ENCODE results near the gene TMEM178A.

Gene TMEM178A

GRCh38 chr2:39629646-39630045, 36.1 kb upstream of the TMEM178A start:
- no peaks in the 10 kb centered on the region for H4K20me1 ChIP-seq
- no peak overlapping the region for H3K4me3 ChIP-seq

DNA sequence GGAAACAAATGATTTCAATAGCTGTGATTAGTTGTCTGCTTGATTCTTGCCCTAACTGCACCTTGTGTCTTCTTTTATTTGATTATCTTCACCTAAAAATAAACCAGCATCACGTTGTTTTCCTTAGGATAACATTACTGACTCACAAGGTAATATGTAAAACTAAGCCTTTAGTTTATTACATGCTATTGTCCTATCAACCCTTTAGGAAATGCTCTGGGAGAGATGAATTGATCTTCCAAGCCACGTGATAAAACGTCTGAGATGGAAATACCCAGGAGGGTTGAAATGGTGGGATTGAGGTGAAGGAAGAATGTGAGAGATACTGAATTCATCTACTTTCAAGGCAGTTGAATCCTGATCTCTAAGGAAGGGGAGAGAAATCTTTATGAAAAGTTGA, 34.5 kb upstream of the TMEM178A start:
- H3K36me3 ChIP-seq: no peaks in the 10 kb centered on the region
- H3K27ac ChIP-seq: no peak overlapping the region
- no peaks in the 10 kb centered on the region for H3K27me3 ChIP-seq
- H4K20me1 ChIP-seq: no peaks in the 10 kb centered on the region
- H3K4me3 ChIP-seq: no peak overlapping the region
- no peak for TF ChIP-seq Cebpa-rat (IDR thresholded peaks at IDR 0.05)
- 0 out of 2 replicates have a peak, but pooled peaks cover 11% of the 10 kb centered on the region for H3K9me3 ChIP-seq
- no peak overlapping the region for H3K9ac ChIP-seq
- no peak overlapping the region for H3K4me2 ChIP-seq
- H3K4me1 ChIP-seq: no peaks in the 10 kb centered on the region

More at GRCh38 chr2:39629646-39630045, 36.1 kb upstream of the TMEM178A start:
- Histone ChIP-seq H3K9ac (no peak overlapping the region), H3K27ac (no peak overlapping the region), H3K27me3 (no peaks in the 10 kb centered on the region), H3K36me3 (no peaks in the 10 kb centered on the region), H3K9me3 (0 out of 2 replicates have a peak, but pooled peaks cover 11% of the 10 kb centered on the region), H3K4me2 (no peak overlapping the region), H3K4me1 (no peaks in the 10 kb centered on the region)
- no peak for TF ChIP-seq Cebpa-rat (IDR thresholded peaks at IDR 0.05)

DNA sequence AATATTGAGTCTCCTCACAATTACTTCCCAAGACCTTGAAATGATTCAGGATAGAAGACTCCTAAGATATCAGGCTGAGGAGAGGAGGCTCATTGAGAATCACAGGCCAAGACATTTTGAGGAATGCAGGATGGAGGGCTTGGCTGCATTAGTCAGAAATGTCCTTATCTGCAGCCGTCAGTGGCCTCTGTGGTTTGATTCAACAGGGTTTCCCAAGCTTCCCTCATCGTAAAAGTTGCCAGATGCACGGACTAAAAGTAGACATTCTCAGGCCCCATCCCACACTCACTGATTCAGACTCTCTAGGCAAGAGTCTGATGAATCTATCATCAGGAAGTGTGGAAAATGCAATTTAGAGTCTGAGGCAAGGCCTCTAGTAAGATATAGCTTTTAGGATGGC, 34.0 kb upstream of the TMEM178A start:
- Histone ChIP-seq H3K4me2 (no peak overlapping the region), H3K36me3 (no peaks in the 10 kb centered on the region), H3K9ac (no peak overlapping the region), H4K20me1 (no peaks in the 10 kb centered on the region), H3K4me1 (no peaks in the 10 kb centered on the region), H3K4me3 (no peak overlapping the region), H3K27ac (no peak overlapping the region), H3K27me3 (no peaks in the 10 kb centered on the region), H3K9me3 (0 out of 2 replicates have a peak, but pooled peaks cover 11% of the 10 kb centered on the region)
- no peak for TF ChIP-seq Cebpa-rat (IDR thresholded peaks at IDR 0.05)

DNA sequence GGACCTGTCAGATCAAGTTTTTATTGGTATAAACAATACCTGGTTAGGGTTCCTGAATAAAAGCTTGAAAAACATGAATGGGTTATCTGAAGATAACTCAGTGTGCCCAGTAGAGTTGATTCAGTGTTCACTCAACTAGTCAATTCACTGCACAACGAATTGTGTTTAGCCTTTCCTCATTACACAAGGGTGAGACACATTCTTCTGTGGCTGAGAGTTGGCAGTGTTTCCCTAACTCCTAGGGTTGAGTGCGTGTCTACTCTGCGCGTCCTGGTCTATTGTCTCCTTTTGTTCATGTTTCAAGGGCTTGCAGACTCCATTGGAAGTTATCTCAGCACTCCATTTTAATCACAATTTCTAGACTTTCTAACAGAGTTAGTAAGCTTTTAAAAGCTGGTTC, 32.8 kb upstream of the TMEM178A start:
- Histone ChIP-seq H3K4me2 (no peak overlapping the region), H4K20me1 (no peaks in the 10 kb centered on the region), H3K4me1 (no peaks in the 10 kb centered on the region), H3K4me3 (no peak overlapping the region), H3K27ac (no peak overlapping the region), H3K9ac (no peak overlapping the region), H3K27me3 (no peaks in the 10 kb centered on the region), H3K9me3 (0 out of 2 replicates have a peak, but pooled peaks cover 11% of the 10 kb centered on the region), H3K36me3 (no peaks in the 10 kb centered on the region)
- no peak for TF ChIP-seq Cebpa-rat (IDR thresholded peaks at IDR 0.05)

DNA sequence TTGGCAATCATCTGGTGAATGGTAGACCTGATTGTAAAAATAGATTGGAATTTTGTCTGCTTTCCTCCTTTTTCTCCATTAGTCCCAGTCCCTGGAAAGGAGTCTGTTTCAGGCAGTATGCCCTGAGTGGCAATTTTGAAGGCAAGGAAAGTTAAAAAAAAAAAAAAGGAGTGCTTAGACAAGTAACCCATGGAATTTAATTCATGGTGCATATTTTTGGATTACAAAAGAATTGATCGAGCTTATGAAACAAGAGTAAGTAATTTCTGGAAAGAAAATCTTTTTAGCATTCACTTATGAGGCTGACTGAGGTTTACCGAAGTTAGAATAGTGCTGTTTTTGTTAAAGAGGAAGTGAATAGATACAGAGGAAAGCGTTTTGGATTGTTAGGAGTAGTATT, 29.4 kb upstream of the TMEM178A start:
- Histone ChIP-seq H3K4me3 (no peak overlapping the region), H4K20me1 (no peaks in the 10 kb centered on the region), H3K27ac (no peak overlapping the region), H3K4me1 (no peaks in the 10 kb centered on the region), H3K36me3 (no peaks in the 10 kb centered on the region), H3K9ac (no peak overlapping the region), H3K4me2 (no peak overlapping the region), H3K9me3 (no peaks in the 10 kb centered on the region), H3K27me3 (no peaks in the 10 kb centered on the region)
- no peak for TF ChIP-seq Cebpa-rat (IDR thresholded peaks at IDR 0.05)

DNA sequence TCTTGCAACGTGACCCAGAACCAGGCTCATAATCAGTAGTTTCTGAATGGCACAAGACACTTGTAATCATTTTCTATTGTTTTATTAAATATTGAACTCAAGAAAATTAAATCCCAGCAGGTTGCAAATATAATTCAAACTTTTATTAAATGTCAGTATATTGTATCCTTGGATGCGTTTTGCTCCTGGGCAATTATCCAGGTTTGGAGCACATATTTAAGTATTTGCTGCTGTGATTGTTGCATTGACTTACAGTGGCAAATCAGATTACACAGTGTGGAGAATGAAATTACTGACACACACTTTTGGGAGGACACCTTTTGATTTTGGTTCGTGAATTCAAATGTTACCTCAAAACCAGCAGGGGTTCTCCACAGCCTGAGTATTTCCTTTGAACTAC, 27.1 kb upstream of the TMEM178A start:
- no peaks in the 10 kb centered on the region for H3K36me3 ChIP-seq
- H3K9ac ChIP-seq: no peak overlapping the region
- no peaks in the 10 kb centered on the region for H3K9me3 ChIP-seq
- no peaks in the 10 kb centered on the region for H4K20me1 ChIP-seq
- H3K4me2 ChIP-seq: no peak overlapping the region
- H3K27me3 ChIP-seq: no peaks in the 10 kb centered on the region
- H3K4me3 ChIP-seq: no peak overlapping the region
- no peak for TF ChIP-seq Cebpa-rat (IDR thresholded peaks at IDR 0.05)
- H3K27ac ChIP-seq: no peak overlapping the region
- no peaks in the 10 kb centered on the region for H3K4me1 ChIP-seq

GRCh38 chr2:39640107-39640506, 25.6 kb upstream of the TMEM178A start:
- Histone ChIP-seq H3K4me2 (no peak overlapping the region), H3K9ac (no peak overlapping the region), H3K27ac (no peak overlapping the region), H3K9me3 (no peaks in the 10 kb centered on the region), H3K4me1 (no peaks in the 10 kb centered on the region), H3K4me3 (no peak overlapping the region), H4K20me1 (no peaks in the 10 kb centered on the region), H3K27me3 (no peaks in the 10 kb centered on the region), H3K36me3 (no peaks in the 10 kb centered on the region)
- no peak for TF ChIP-seq Cebpa-rat (IDR thresholded peaks at IDR 0.05)

GRCh38 chr2:39640681-39641080, 25.0 kb upstream of the TMEM178A start:
- no peaks in the 10 kb centered on the region for H4K20me1 ChIP-seq
- no peak overlapping the region for H3K9ac ChIP-seq
- no peak overlapping the region for H3K4me2 ChIP-seq
- no peak overlapping the region for H3K4me3 ChIP-seq
- H3K27me3 ChIP-seq: no peaks in the 10 kb centered on the region
- no peak for TF ChIP-seq Cebpa-rat (IDR thresholded peaks at IDR 0.05)
- no peaks in the 10 kb centered on the region for H3K4me1 ChIP-seq
- H3K9me3 ChIP-seq: no peaks in the 10 kb centered on the region
- H3K36me3 ChIP-seq: no peaks in the 10 kb centered on the region
- no peak overlapping the region for H3K27ac ChIP-seq

DNA sequence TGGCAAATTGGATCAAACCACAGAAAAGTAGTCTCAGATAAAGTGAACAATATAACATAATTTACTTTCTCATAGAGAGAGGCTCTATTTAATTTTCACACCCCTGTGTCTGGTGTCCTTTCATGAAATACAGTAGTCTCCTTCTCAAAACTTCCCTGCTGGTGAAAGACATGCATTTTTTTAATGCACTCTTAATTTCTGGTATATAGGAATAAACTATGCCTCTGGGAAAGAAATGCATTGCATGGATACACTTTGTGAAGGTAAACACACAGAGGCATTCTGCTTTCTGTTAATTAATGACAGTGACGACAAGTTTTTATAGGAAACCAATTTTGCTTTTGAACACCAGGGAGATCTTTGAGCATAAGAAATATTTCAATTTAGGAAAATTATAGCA, 24.1 kb upstream of the TMEM178A start:
- Histone ChIP-seq H3K4me1 (no peaks in the 10 kb centered on the region), H3K9me3 (no peaks in the 10 kb centered on the region), H3K4me2 (no peak overlapping the region), H3K4me3 (no peak overlapping the region), H3K27me3 (no peaks in the 10 kb centered on the region), H3K27ac (no peak overlapping the region), H4K20me1 (no peaks in the 10 kb centered on the region), H3K9ac (no peak overlapping the region), H3K36me3 (no peaks in the 10 kb centered on the region)
- no peak for TF ChIP-seq Cebpa-rat (IDR thresholded peaks at IDR 0.05)

GRCh38 chr2:39642051-39642718, 23.5 kb upstream of the TMEM178A start:
- Histone ChIP-seq H3K9ac (no peak overlapping the region), H3K4me2 (no peak overlapping the region), H3K4me3 (no peak overlapping the region), H3K4me1 (no peaks in the 10 kb centered on the region), H3K27ac (no peak overlapping the region), H3K9me3 (no peaks in the 10 kb centered on the region), H4K20me1 (no peaks in the 10 kb centered on the region), H3K27me3 (no peaks in the 10 kb centered on the region), H3K36me3 (no peaks in the 10 kb centered on the region)
- TF ChIP-seq Cebpa-rat (IDR thresholded peaks at IDR 0.05): no peak

DNA sequence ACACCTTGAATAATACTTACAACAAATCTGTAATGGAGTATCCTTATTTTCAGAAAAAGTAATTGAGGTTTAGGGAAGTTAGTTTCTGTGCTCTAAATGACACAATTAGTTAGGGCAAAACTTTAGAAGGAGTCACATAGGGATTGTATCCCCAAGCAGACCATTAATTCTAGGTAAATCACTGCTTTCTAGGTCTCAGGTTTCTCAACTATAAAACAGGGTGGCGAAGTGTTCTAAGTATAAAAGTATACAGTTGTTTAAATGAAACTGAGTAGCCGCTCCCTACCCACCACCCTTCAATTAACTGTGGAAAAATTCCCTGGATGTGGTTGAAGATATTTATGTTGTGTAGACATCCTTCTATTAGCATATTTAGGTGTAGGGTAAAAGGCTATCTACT, 19.9 kb upstream of the TMEM178A start:
- Histone ChIP-seq H3K4me3 (no peak overlapping the region), H4K20me1 (no peaks in the 10 kb centered on the region), H3K27ac (no peak overlapping the region), H3K27me3 (no peaks in the 10 kb centered on the region), H3K4me2 (no peak overlapping the region), H3K4me1 (no peaks in the 10 kb centered on the region), H3K9me3 (no peaks in the 10 kb centered on the region), H3K9ac (no peak overlapping the region), H3K36me3 (no peaks in the 10 kb centered on the region)
- no peak for TF ChIP-seq Cebpa-rat (IDR thresholded peaks at IDR 0.05)

Measured in BLaER1 (cell line).